ENCODE measurements around the gene SLIT3. TPM values are rescaled to one million over a fixed set of nuclear protein-coding genes. Genes with fewer than 3 reads are reported as not detected.

SLIT3 gene
- total and polyA plus RNA-seq, 2 experiments from 2014 or later = 58.4 to 96.7 TPM

DNA sequence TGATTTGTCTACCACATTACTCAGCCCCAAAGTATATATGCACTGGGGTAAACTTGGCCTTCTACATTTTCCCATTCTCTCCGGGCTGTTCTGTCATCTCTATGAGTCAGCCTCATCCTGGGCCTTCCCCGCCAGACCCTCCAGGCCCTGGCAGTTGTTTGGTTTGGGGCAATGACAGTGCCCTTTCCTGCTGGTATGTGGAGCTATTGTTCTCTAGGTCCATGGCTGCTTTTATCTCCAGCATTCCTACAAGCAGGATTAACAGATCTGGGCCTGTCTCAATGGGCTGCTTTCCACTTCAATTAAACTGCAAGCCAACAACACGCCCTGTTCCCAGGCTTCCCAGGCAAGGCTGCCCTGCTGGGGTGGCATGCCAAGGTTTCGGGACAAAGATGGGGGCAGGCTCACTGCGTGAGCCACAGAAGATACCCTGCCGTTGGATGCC lies 136.4 kb downstream of the SLIT3 start:
- H3K9me2 ChIP-seq (replicated peaks; ENCODE audit: insufficient read depth) = no peaks in the 10 kb centered on the region
- H3K27me3 ChIP-seq = no peaks in the 10 kb centered on the region
- H3K9me3 ChIP-seq (ENCODE audit: low read depth) = no peaks in the 10 kb centered on the region
- H4K20me1 ChIP-seq (ENCODE audit: insufficient read depth, poor library complexity, severe bottlenecking) = no peaks in the 10 kb centered on the region
- no peak overlapping the region for H3K4me2 ChIP-seq
- H3K4me1 ChIP-seq (ENCODE audit: insufficient read depth) = peaks cover 21% of the 10 kb centered on the region
- H3K27ac ChIP-seq = peak overlapping the region; percentile 13
- H3K36me3 ChIP-seq (replicated peaks; ENCODE audit: insufficient read depth, low read depth) = no peaks in the 10 kb centered on the region
- no peak overlapping the region for H2AFZ ChIP-seq
- WGBS (ENCODE audit: low lambda C conversion rate, missing lambda C conversion rate) = 66% methylated on average over 6 of the region's 6 CpGs
- no peak for DNase-seq (ENCODE audit: low spot score)
- peaks cover 4% of the 10 kb centered on the region for H3K79me2 ChIP-seq
- no peak overlapping the region for H3K4me3 ChIP-seq
- TF ChIP-seq EZH2phosphoT487 (IDR thresholded peaks at IDR 0.05; ENCODE audit: low read depth, severe bottlenecking, unreplicated experiment) (no peak), EZH2 (IDR thresholded peaks at IDR 0.05; ENCODE audit: borderline replicate concordance) (no peak)
- TF ChIP-seq, protein P1, sequence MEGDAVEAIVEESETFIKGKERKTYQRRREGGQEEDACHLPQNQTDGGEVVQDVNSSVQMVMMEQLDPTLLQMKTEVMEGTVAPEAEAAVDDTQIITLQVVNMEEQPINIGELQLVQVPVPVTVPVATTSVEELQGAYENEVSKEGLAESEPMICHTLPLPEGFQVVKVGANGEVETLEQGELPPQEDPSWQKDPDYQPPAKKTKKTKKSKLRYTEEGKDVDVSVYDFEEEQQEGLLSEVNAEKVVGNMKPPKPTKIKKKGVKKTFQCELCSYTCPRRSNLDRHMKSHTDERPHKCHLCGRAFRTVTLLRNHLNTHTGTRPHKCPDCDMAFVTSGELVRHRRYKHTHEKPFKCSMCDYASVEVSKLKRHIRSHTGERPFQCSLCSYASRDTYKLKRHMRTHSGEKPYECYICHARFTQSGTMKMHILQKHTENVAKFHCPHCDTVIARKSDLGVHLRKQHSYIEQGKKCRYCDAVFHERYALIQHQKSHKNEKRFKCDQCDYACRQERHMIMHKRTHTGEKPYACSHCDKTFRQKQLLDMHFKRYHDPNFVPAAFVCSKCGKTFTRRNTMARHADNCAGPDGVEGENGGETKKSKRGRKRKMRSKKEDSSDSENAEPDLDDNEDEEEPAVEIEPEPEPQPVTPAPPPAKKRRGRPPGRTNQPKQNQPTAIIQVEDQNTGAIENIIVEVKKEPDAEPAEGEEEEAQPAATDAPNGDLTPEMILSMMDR (IDR thresholded peaks at IDR 0.05; ENCODE audit: poor library complexity) = no peak

DNA sequence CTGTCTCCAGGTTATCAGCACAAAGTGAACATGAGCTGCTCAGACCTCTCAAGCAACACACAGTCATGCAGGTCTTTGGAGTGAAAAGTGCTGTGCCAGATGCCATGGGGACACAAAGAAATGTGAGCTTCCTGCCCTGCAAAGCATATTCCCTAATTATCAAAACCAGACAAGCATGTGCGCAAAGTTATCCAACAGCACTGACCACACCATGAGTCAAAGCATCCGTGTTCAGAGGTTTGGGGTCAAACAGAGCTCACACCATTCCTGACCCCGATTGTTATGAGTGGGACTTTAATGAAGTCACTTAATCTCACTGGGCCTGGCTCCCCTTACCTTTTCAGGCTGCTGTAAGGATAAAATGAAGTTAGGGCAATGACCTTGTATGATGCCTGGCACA lies 138.5 kb downstream of the SLIT3 start:
- H3K4me2 ChIP-seq = no peak overlapping the region
- no peak overlapping the region for H2AFZ ChIP-seq
- H3K79me2 ChIP-seq = peaks cover 7% of the 10 kb centered on the region
- peaks cover 21% of the 10 kb centered on the region for H3K4me1 ChIP-seq (ENCODE audit: insufficient read depth)
- H3K9me3 ChIP-seq (ENCODE audit: low read depth) = peaks cover 13% of the 10 kb centered on the region
- 65% methylated on average over 3 of the region's 3 CpGs for WGBS (ENCODE audit: low lambda C conversion rate, missing lambda C conversion rate)
- no peaks in the 10 kb centered on the region for H3K36me3 ChIP-seq (replicated peaks; ENCODE audit: insufficient read depth, low read depth)
- no peak for DNase-seq (ENCODE audit: low spot score)
- H3K27me3 ChIP-seq = no peaks in the 10 kb centered on the region
- H4K20me1 ChIP-seq (ENCODE audit: insufficient read depth, poor library complexity, severe bottlenecking) = no peaks in the 10 kb centered on the region
- H3K27ac ChIP-seq = peak overlapping the region; percentile 78
- TF ChIP-seq EZH2phosphoT487 (IDR thresholded peaks at IDR 0.05; ENCODE audit: low read depth, severe bottlenecking, unreplicated experiment) = no peak
- TF ChIP-seq, protein P1 (IDR thresholded peaks at IDR 0.05; ENCODE audit: poor library complexity) = no peak
- no peak for TF ChIP-seq EZH2 (IDR thresholded peaks at IDR 0.05; ENCODE audit: borderline replicate concordance)
- no peak overlapping the region for H3K4me3 ChIP-seq
- no peaks in the 10 kb centered on the region for H3K9me2 ChIP-seq (replicated peaks; ENCODE audit: insufficient read depth)

DNA sequence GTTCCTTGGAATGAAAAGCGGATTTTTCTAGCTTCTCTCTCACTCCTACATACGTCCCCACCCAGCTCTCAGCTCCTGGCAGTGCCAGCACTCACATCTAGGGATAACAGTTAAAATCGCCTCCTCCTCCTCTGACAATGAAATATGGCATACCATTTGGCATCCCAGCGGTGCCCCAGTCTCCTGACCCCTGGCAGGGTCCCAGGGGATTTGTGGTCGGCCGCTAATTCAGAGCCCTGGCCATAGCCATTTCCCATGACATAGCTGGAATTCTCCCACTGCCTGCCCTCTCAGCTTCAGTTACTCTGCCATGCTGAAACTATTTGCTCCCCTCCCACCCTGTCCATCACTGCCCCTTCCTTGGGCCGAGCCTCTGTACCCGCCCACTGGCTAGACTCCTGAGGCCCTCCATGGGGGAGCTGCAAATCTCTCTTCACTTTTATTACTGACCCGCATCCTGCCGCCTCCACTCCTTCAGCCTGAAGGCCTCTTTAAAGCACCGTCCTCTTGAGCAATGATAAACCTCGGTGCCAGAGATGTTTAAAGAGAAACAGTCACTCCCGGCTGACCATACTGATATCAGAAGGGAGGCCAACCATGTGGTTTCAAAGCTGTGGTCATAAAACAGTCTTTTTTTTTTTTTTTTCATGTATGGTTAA lies 139.8 kb downstream of the SLIT3 start:
- Histone ChIP-seq H4K20me1 (ENCODE audit: insufficient read depth, poor library complexity, severe bottlenecking) (no peaks in the 10 kb centered on the region), H3K27me3 (no peaks in the 10 kb centered on the region), H2AFZ (no peak overlapping the region), H3K27ac (peak overlapping the region; percentile 85), H3K79me2 (peaks cover 18% of the 10 kb centered on the region), H3K9me3 (ENCODE audit: low read depth) (peaks cover 13% of the 10 kb centered on the region), H3K9me2 (replicated peaks; ENCODE audit: insufficient read depth) (no peaks in the 10 kb centered on the region), H3K4me2 (peak overlapping the region; percentile 57), H3K4me1 (ENCODE audit: insufficient read depth) (peaks cover 21% of the 10 kb centered on the region), H3K4me3 (no peak overlapping the region), H3K36me3 (replicated peaks; ENCODE audit: insufficient read depth, low read depth) (no peaks in the 10 kb centered on the region)
- peak; percentile 86 for DNase-seq (ENCODE audit: low spot score)
- TF ChIP-seq, protein P1 (IDR thresholded peaks at IDR 0.05; ENCODE audit: poor library complexity) = no peak
- no peak for TF ChIP-seq EZH2phosphoT487 (IDR thresholded peaks at IDR 0.05; ENCODE audit: low read depth, severe bottlenecking, unreplicated experiment)
- no peak for TF ChIP-seq EZH2 (IDR thresholded peaks at IDR 0.05; ENCODE audit: borderline replicate concordance)
- 28% methylated on average over 13 of the region's 13 CpGs for WGBS (ENCODE audit: low lambda C conversion rate, missing lambda C conversion rate)
